Psoas muscle (tissue), 8 donors: Measurements from ENCODE around the gene STAT1. TPM values are rescaled to one million over a fixed set of nuclear protein-coding genes. Genes with fewer than 3 reads are reported as not detected.

Source experiments
- ATAC-seq, 4 donors: fragments of 200-7000 bp; cut with Tn5 transposase; one replicate each; pipeline ENCODE4 v1.9.1; 2020; ENCODE audit warnings: moderate library complexity in 3 of 4, mild to moderate bottlenecking in 2 of 4
- DNase-seq, 2 donors: peaks; one replicate each; pipeline ENCODE4 v3.0.0-alpha.2; 2020
- H3K27ac ChIP-seq: fragments of 200-600 bp; one replicate; pipeline ENCODE4 v1.8.0; 2022
- H3K27me3 ChIP-seq, 3 donors: fragments of 200-600 bp in 1 of 3; one replicate each; pipeline versions ENCODE4 v1.6.1 to v1.8.0; 2013 to 2022; ENCODE audit warnings: low read length in 2 of 3, mild to moderate bottlenecking in 2 of 3, moderate library complexity in 1 of 3; ENCODE audit not compliant: insufficient read depth in 3 of 3
- H3K36me3 ChIP-seq, 2 donors: fragments of 200-600 bp in 1 of 2; one replicate each; pipeline versions ENCODE4 v1.6.1 to v1.8.0; 2013 to 2022; ENCODE audit warnings: low read depth in 1 of 2, mild to moderate bottlenecking in 1 of 2, moderate library complexity in 1 of 2; ENCODE audit not compliant: insufficient read depth in 1 of 2
- H3K4me1 ChIP-seq: fragments of 200-600 bp; one replicate; pipeline ENCODE4 v1.8.0; 2022
- H3K4me3 ChIP-seq: fragments of 200-600 bp; one replicate; pipeline ENCODE4 v1.8.0; 2022; ENCODE audit warnings: mild to moderate bottlenecking
- H3K9me3 ChIP-seq: fragments of 200-600 bp; one replicate; pipeline ENCODE4 v1.8.0; 2022
- CTCF ChIP-seq: fragments of 200-600 bp; IDR thresholded peaks from one replicate; pipeline ENCODE4 v1.8.0; 2022; ENCODE audit warnings: antibody characterized with exemption
- WGBS, 3 donors: extraction: QIAGEN DNeasy Blood & Tissue Kit; methylation state at CpG; one replicate each; pipeline versions ENCODE4 v1.1.6 to v1.1.7; 2013; 5-methylcytosine and 5-hydroxymethylcytosine counted together
- intact Hi-C, 2 donors: fragments of 100-400 bp; cut with DNase I; formaldehyde crosslinking; loops; one replicate each; pipeline versions ENCODE4 v1.11.0 to v1.14.2; 2022
- polyA plus RNA-seq, 3 donors: library from polyadenylated mRNA; stranded (reverse); fragments of 200-250 nt; gene quantifications; one replicate each; pipeline ENCODE4 v1.2.3, GENCODE V29; 2013
- total RNA-seq, 4 donors: library from RNA; stranded (reverse); fragmentation: NEBNext Ultra II Directional in 2 of 4; extraction: Animal tissue kit (Norgen Biotek cat#: 25700) in 2 of 4; gene quantifications; one replicate each; pipeline versions ENCODE4 v1.2.1 to v1.2.4, GENCODE V29; 2021 to 2023
- donor health status: healthy with polysubstance abuse.
- donor health status: DM: no; HTN: no; CAD: no; lungs with moderate emphysema.
- donor health status: Bipolar disorder and iron deficiency.
- donor health status: healthy.
- donor health status: DM: yes; HTN: yes; CAD: no.
- donor health status: DM: no; HTN: no; CAD: no.
- donor health status: DM: no; HTN: no; CAD: no.
- donor health status: DM: yes; HTN: yes; CAD: no.

STAT1 gene
- total and polyA plus RNA-seq, 7 donors = 14.2 to 49.0 (median 33.2) TPM

GRCh38 chr2:191056228-191056627 lies 42.3 kb upstream of the STAT1 start:
- Histone ChIP-seq H3K36me3 (no peaks in the 10 kb centered on the region), H3K27me3 (no peaks in the 10 kb centered on the region), H3K9me3 (no peaks in the 10 kb centered on the region), H3K4me3 (no peak overlapping the region), H3K4me1 (no peaks in the 10 kb centered on the region), H3K27ac (no peak overlapping the region)
- ATAC-seq (no peak), DNase-seq (no peak)
- no peak for TF ChIP-seq CTCF
- 86 to 93% (median 87%) methylated on average over 2 of the region's 2 CpGs for WGBS, 3 donors
- intact Hi-C loops = loop anchor here in 1 of 2 donors (10.0 kb wide), 1 partner anchor 469 kb away; no protein-coding TSS in a partner anchor

GRCh38 chr2:191053256-191053655 lies 39.3 kb upstream of the STAT1 start:
- no peak overlapping the region for H3K27ac ChIP-seq
- H3K4me1 ChIP-seq = no peaks in the 10 kb centered on the region
- H3K9me3 ChIP-seq = no peaks in the 10 kb centered on the region
- ATAC-seq (no peak), DNase-seq (no peak)
- WGBS, 3 donors = 82 to 84% (median 82%) methylated on average over 6 of the region's 6 CpGs
- H3K4me3 ChIP-seq = no peak overlapping the region
- H3K36me3 ChIP-seq = no peaks in the 10 kb centered on the region
- intact Hi-C loops = loop anchor here in 1 of 2 donors (5.0 to 10.0 kb wide), 2 partner anchors 104 to 472 kb away; no protein-coding TSS in a partner anchor
- no peak for TF ChIP-seq CTCF
- H3K27me3 ChIP-seq = peaks cover 0 to under 1% (median 0%) of the 10 kb centered on the region in 3 donors

GRCh38 chr2:191051825-191052778 lies 38.1 kb upstream of the STAT1 start:
- Histone ChIP-seq H3K4me3 (no peak overlapping the region), H3K9me3 (no peaks in the 10 kb centered on the region), H3K27me3 (peaks cover 0 to 1% (median 0%) of the 10 kb centered on the region in 3 donors), H3K36me3 (no peaks in the 10 kb centered on the region), H3K4me1 (no peaks in the 10 kb centered on the region), H3K27ac (no peak overlapping the region)
- 34 to 38% (median 36%) methylated on average over 10 of the region's 10 CpGs for WGBS, 3 donors
- DNase-seq (no peak), ATAC-seq (peak in 2 of 4 donors; percentile 34 to 38)
- intact Hi-C loops = loop anchor here in 1 of 2 donors (5.0 to 10.0 kb wide), 2 partner anchors 105 to 473 kb away; no protein-coding TSS in a partner anchor
- peak; percentile 45 for TF ChIP-seq CTCF

- no peak overlapping the region for H3K27ac ChIP-seq
- ATAC-seq (no peak), DNase-seq (no peak)
These were observed 37.2 kb upstream of the STAT1 start for GRCh38 chr2:191051177-191051576.

More at GRCh38 chr2:191051177-191051576, 37.2 kb upstream of the STAT1 start:
- 66 to 70% (median 69%) methylated on average over 3 of the region's 3 CpGs for WGBS, 3 donors
- intact Hi-C loops = loop anchor here in 1 of 2 donors (5.0 to 10.0 kb wide), 2 partner anchors 106 to 474 kb away; no protein-coding TSS in a partner anchor
- no peaks in the 10 kb centered on the region for H3K4me1 ChIP-seq
- no peaks in the 10 kb centered on the region for H3K36me3 ChIP-seq
- peaks cover 0 to 1% (median 0%) of the 10 kb centered on the region in 3 donors for H3K27me3 ChIP-seq
- H3K9me3 ChIP-seq = no peaks in the 10 kb centered on the region
- H3K4me3 ChIP-seq = no peak overlapping the region
- TF ChIP-seq CTCF = no peak
